Measurements from ENCODE around the gene LRRC1. TPM values are rescaled to one million over a fixed set of nuclear protein-coding genes. Genes with fewer than 3 reads are reported as not detected.

The LRRC1 gene
- total RNA-seq, 1 donor: 18.6 TPM

DNA sequence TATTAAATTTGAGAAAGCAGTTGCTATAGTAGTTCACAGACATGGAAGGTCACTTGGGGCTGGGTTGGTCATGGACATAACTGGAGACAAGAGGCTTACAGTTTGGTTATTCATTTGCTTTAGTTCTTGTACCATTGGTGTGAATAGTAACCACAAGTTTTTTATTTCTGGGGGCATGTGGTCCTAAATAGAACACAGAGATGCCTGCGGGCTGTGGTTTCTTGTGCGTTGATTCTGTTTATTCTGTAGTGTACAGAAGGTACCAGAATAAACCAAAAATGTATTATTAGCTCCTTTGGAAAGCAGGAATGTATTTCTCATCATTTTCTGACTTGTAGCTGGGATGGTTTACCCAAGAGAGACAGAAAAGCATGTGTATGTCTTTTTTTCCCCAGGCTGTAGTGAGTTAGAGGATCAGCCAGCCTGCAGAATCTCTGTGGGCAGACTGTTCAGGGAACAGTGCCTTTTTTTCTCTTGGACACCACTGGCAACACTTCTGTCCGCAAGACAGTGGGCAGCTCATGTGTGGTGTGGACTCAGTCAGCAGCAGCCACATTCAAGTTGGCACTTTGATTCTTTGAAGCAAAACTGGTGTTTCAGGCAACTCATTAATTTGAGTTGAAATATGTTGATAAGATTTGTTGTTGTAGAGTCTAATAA, 122.1 kb downstream of the LRRC1 start:
- no peak for DNase-seq (ENCODE audit: low read depth)
- TF ChIP-seq, protein P1, sequence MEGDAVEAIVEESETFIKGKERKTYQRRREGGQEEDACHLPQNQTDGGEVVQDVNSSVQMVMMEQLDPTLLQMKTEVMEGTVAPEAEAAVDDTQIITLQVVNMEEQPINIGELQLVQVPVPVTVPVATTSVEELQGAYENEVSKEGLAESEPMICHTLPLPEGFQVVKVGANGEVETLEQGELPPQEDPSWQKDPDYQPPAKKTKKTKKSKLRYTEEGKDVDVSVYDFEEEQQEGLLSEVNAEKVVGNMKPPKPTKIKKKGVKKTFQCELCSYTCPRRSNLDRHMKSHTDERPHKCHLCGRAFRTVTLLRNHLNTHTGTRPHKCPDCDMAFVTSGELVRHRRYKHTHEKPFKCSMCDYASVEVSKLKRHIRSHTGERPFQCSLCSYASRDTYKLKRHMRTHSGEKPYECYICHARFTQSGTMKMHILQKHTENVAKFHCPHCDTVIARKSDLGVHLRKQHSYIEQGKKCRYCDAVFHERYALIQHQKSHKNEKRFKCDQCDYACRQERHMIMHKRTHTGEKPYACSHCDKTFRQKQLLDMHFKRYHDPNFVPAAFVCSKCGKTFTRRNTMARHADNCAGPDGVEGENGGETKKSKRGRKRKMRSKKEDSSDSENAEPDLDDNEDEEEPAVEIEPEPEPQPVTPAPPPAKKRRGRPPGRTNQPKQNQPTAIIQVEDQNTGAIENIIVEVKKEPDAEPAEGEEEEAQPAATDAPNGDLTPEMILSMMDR (IDR thresholded peaks at IDR 0.05; ENCODE audit: insufficient read depth, low read depth, low read length): no peak
- no peak overlapping the region for H3K4me3 ChIP-seq (ENCODE audit: low read depth, low read length)

DNA sequence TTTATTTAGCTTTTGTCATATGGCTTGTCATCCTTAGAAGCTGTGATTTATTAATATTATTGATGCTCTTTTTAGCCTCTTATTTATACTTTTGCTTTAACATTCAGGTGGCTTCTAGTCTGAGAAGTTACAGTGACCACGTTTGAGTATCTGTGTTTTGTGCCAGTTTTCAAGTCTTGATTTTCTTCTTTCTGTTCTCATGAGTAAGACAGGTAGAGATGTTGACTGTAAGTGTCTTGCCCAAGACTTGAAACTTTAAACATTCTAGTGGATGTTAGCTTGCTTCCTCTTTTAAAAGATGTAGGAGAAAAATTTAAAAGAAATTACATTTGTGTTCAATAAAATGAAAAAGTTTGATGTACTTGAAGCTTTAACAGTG, 122.6 kb downstream of the LRRC1 start:
- TF ChIP-seq, protein P1 (IDR thresholded peaks at IDR 0.05; ENCODE audit: insufficient read depth, low read depth, low read length): no peak
- H3K4me3 ChIP-seq (ENCODE audit: low read depth, low read length): no peak overlapping the region
- DNase-seq (ENCODE audit: low read depth): no peak

DNA sequence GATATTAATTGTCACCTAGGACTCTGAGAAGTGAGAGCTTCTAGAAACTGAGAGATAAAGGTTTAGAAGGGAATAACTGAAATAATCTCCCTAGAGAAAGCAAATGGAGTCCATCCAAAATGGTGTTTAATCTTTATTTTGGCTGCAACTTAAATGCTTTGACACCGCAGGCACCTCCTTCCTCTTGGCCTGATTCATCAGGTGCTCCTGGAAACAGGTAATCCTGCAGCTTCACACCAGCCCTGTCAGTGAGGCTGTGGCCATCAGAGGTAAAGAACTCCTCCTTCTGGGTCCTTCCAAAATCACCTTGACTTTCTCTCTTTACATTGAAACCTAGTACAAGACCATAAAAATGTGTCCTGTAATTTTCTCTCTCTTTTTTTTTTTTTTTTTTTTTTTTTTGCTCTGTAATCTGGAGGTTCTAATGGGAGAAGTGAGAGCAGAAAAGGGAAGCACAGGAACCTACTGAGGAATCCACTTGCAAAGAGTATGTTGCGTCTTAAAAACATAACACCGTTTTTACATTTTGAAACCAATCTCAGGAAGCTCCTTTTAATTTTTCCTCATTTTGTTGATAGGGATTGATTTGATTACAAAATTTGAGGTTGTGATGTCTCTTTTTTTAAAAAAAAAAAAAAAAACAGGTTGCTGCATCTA, 124.2 kb downstream of the LRRC1 start:
- no peak for DNase-seq (ENCODE audit: low read depth)
- TF ChIP-seq, protein P1 (IDR thresholded peaks at IDR 0.05; ENCODE audit: insufficient read depth, low read depth, low read length): no peak
- no peak overlapping the region for H3K4me3 ChIP-seq (ENCODE audit: low read depth, low read length)

DNA sequence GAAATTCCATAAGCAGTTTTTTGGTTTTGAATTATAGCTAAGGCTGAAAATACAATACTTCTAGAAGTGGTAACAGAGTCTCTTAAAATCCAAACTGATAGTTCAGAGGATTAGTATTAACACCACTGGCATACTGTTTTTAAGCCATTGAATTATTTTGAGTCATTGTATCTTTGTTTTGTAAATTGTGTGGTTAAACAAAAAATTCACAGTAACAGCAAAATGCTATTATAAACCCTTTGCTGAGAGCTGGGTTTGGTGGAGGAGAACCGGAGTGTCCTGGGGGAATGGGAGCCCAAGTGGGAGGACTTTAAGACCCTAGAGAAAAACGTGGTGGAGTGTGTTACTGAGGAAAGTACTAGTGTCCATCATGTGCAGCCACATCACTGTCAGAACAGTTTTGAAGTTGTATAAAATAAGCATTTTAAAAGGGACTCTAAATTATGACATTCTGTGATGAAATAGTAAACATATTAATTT, 125.1 kb downstream of the LRRC1 start:
- TF ChIP-seq, protein P1 (IDR thresholded peaks at IDR 0.05; ENCODE audit: insufficient read depth, low read depth, low read length): no peak
- H3K4me3 ChIP-seq (ENCODE audit: low read depth, low read length): no peak overlapping the region
- DNase-seq (ENCODE audit: low read depth): no peak

DNA sequence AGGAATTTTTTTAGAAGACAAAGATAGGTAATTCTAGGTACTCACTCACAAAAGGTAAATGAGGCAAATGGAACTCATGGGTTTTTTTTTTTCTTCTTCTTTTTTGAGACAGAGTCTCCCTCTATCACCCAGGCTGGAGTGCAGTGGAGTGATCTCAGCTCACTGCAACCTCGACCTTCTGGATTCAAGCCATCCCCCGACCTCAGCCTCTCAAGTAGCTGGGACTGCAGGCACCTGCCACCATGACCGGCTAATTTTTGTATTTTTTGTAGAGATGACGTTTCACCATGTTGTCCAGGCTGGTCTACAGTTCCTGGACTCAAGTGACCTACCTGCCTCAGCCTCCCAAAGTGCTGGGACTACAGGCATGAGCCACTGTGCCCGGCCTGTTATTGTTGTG, 126.1 kb downstream of the LRRC1 start:
- H3K4me3 ChIP-seq (ENCODE audit: low read depth, low read length): no peak overlapping the region
- no peak for DNase-seq (ENCODE audit: low read depth)
- TF ChIP-seq, protein P1 (IDR thresholded peaks at IDR 0.05; ENCODE audit: insufficient read depth, low read depth, low read length): no peak

DNA sequence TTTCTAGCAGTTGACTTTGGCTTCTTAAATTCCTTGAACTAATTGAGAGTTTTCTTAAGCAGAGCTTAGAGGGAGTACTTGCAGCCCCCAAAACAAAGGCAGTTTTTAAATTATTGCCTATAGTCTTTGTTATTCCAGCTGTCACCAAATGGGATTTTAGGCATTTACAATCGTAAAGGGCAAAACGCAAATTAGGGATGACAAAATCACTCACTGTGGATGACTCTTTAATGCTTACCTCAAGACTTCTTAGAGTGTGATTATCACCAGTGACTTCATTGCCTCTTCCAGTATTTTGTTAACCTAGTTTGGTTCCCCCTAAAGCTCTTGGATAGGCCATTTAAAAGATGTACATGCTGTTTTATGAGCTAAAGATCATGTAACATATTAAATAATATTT, 126.8 kb downstream of the LRRC1 start:
- DNase-seq (ENCODE audit: low read depth): no peak
- H3K4me3 ChIP-seq (ENCODE audit: low read depth, low read length): no peak overlapping the region
- TF ChIP-seq, protein P1 (IDR thresholded peaks at IDR 0.05; ENCODE audit: insufficient read depth, low read depth, low read length): no peak
